Ishikawa (cell line): ENCODE data around the gene MAGI1.

Experiments used
- CEBPB ChIP-seq: IDR thresholded peaks from 2 replicates; pipeline ENCODE4 v1.6.1; 2012
- EP300 ChIP-seq: IDR thresholded peaks from 2 replicates; pipeline ENCODE4 v1.6.1; 2012; ENCODE audit warnings: borderline replicate concordance
- RAD21 ChIP-seq: IDR thresholded peaks from 2 replicates; pipeline ENCODE4 v1.6.1; 2012; ENCODE audit warnings: low read depth
- ZBTB7A ChIP-seq: IDR thresholded peaks from 2 replicates; pipeline ENCODE4 v1.6.1; 2012; ENCODE audit warnings: low read depth
- TF ChIP-seq, protein P1 (sequence below): IDR thresholded peaks from 2 replicates; pipeline ENCODE4 v1.6.1; 2012

DNA sequence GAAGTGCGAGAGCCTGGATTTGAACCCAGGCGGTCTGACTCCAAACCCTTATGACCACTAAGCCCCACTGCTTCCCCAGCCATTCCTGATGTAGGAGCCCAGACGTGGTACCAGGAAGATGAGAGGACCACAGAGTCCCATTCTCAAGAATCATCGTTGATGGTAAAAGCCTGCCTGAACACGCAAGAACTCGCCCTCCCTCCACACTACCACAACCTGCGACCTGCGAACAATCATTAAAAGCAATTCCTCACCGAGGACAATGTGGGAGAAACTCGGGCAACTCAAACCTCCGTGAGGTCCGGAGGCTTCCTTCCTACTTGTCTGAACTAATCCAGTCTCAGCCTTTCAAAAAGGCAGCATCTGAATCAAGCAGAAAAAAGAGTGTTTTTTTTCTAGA lies 10.3 kb downstream of the MAGI1 start:
- TF ChIP-seq, protein P1, sequence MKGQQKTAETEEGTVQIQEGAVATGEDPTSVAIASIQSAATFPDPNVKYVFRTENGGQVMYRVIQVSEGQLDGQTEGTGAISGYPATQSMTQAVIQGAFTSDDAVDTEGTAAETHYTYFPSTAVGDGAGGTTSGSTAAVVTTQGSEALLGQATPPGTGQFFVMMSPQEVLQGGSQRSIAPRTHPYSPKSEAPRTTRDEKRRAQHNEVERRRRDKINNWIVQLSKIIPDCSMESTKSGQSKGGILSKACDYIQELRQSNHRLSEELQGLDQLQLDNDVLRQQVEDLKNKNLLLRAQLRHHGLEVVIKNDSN: no peak
- TF ChIP-seq CEBPB (no peak), EP300 (no peak), ZBTB7A (no peak), RAD21 (no peak)
